Amygdala (tissue), 56 donors: Measurements from ENCODE around the gene SORL1.
A peak's percentile ranks its signal among the peaks of the same experiment; 100 is the strongest.
"Not testable (repeated sequence)": the region's sequence is repeated elsewhere in the genome, so short reads cannot be mapped to it uniquely, and the experiment has no call there.

Source experiments
- DNase-seq, 56 donors: peaks; one replicate each; lab custom pipeline; 2025; lab: John Stamatoyannopoulos, UW

Gene SORL1

GRCh38 chr11:121604152-121604551 lies 152.0 kb downstream of the SORL1 start:
- DNase-seq: no peak

- no peak for DNase-seq
Measured at GRCh38 chr11:121606354-121606753, 154.2 kb downstream of the SORL1 start.

DNA sequence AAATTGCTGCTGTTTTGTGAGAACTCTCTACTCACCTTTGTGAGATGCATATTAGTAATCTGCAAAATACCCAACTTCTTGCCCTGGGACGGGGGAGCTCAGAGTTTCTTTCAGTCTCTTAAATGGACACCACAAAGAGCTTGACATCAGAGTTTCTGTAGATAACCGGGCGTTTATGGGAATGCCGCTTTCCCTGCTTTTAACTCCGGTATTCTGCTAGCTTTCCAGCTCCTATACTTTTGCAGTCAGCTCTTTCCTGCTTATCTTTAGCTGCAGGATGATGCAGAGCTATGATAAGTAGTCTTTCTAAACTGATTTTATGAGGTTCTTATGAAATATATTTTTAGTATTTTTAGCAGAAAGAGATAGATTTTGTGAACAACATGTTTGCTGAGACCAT lies 155.2 kb downstream of the SORL1 start:
- no peak for DNase-seq

- DNase-seq: no peak
Measured at GRCh38 chr11:121608545-121609098, 156.5 kb downstream of the SORL1 start.

- peak in 7 of 56 donors; percentile 17 to 50 (median 32) for DNase-seq
Measured at GRCh38 chr11:121610706-121611105, 158.6 kb downstream of the SORL1 start.

- DNase-seq: no peak
Measured at GRCh38 chr11:121611242-121611641, 159.1 kb downstream of the SORL1 start.

- peak in 3 of 56 donors; percentile 10 to 38 (median 17) for DNase-seq
Measured at GRCh38 chr11:121613724-121614123, 161.6 kb downstream of the SORL1 start.

DNA sequence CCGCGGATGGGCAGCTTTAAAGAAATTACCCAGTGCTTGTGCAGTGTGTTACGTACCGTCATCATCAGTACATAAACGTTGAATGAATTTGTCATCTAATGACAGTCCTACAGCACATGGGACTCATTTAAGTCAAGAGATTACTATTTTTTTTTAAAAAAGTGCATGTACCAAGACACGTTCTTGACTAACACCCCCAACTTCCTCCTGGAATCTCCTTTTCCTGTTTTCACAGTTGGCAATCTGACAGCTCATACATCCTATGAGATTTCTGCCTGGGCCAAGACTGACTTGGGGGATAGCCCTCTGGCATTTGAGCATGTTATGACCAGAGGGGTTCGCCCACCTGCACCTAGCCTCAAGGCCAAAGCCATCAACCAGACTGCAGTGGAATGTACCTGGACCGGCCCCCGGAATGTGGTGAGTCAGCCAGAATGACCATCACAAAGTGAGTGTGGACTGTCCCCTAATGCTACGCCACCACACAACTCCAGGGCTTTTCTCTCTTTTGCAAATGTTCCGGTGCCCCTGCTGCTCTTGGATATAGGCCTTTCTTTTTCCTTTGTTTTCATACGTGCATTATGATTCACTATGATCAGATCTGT lies 162.6 kb downstream of the SORL1 start:
- no peak for DNase-seq

- DNase-seq: no peak
Measured at GRCh38 chr11:121615501-121615900, 163.4 kb downstream of the SORL1 start.

DNA sequence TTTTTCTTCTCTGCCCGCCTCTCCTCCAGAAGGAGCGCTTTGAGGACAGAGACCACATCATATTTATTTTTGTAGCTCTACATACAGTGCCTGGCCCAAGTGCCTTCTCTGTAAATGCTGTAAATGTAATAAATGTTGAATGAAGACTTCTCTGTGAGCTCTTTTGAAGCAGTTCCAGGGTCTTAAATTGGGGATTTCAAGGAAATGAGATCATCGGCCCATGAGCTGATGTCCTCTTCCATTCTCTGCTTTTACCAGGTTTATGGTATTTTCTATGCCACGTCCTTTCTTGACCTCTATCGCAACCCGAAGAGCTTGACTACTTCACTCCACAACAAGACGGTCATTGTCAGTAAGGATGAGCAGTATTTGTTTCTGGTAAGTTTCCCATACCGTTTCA lies 166.4 kb downstream of the SORL1 start:
- DNase-seq: no peak

GRCh38 chr11:121625777-121626506 lies 173.8 kb downstream of the SORL1 start:
- DNase-seq: no peak

- no peak for DNase-seq
Measured at GRCh38 chr11:121626507-121626875, 174.4 kb downstream of the SORL1 start.

- DNase-seq: no peak
Measured at GRCh38 chr11:121626980-121627379, 174.9 kb downstream of the SORL1 start.

DNA sequence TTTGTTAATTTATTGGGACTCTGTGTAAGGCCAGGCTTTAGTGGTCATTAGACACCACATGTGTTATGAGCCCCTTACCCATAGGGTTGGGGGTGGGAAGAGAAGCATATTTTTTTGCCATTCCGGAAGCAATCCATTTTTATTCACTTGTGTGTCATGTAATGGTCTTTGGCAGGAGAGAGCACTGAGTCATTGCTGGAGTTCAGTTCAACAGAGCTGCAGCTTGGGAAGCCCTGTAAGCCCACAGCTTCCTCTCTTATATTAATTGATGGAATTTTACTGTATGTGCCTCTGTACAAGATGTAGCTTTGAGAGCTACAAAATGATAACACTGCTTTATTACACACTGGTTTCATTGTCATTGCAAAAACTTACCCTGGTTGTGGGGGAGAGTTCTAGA lies 177.9 kb downstream of the SORL1 start:
- DNase-seq: no peak

DNA sequence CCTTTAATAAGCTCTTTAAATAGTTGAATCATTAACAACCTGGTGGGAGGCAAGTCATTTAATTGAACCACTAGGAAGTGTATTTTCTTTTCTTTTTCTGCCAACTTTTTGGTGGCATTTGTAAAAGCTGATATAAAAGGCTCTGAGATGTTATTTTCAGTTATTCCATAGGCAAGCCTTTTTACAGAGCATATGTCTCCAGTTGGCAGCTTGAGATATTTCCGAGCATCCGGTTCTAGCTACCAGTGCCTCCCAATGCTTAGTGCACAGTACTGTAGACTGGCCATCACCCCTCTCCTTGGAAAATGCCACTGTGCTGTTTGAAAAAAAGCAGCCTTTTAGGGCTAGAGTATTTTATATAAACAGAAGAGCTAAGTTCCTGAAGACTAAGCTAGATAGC lies 179.3 kb downstream of the SORL1 start:
- DNase-seq: no peak

DNA sequence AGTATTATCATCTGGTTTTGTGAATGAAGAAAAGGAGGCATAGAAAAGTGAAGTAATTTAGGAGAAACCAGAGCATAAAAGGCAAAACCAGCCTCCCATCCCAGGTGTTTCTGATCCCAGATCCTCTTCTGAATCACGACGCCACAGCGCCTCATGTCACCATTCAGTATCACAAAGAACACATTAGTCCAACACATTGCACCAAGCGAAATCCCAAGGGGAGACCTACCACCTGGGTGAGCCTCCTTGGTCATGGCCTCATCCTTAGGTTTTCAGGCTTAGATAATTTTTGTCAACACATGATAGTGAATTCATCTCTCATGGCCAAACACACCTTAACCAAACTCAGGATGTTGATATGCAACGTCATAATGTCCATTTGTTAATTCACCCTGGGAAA lies 182.2 kb downstream of the SORL1 start:
- no peak for DNase-seq

DNA sequence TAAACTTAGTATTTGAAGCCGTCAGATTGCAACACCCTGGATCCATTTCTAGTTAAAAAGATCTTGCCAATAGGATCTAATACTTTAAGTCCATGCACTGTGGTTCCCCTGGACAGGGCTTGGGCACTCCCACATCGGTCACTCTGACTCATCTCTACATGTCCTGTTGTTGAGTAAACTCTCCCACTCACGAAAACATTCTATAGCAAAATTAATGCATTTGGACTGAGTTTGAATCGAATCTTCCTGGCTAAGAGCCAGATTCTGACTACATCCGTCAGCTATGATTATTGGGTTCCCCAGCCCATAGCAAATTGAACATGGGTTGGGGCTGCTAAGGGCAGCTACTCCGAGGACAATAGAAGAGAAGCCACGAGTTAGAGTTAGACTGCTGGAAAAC lies 182.8 kb downstream of the SORL1 start:
- no peak for DNase-seq

- DNase-seq: no peak
Measured at GRCh38 chr11:121636081-121636799, 184.1 kb downstream of the SORL1 start.

GRCh38 chr11:121636800-121637176 lies 184.7 kb downstream of the SORL1 start:
- no peak for DNase-seq

- DNase-seq: not testable (repeated sequence)
Measured at GRCh38 chr11:121637587-121637986, 185.5 kb downstream of the SORL1 start.

- no peak for DNase-seq
Measured at GRCh38 chr11:121643479-121644186, 191.5 kb downstream of the SORL1 start.
